HG03045 (cell line): Measurements from ENCODE around the gene HES2.
"Not testable (repeated sequence)": the region's sequence is repeated elsewhere in the genome, so short reads cannot be mapped to it uniquely, and the experiment has no call there.

ENCODE experiments used
- ATAC-seq: cut with Tn5 transposase; IDR thresholded peaks from one replicate; pipeline ENCODE4 v1.9.1; 2021; ENCODE audit warnings: mild to moderate bottlenecking, moderate library complexity; ENCODE audit not compliant: unreplicated experiment

The HES2 gene

GRCh38 chr1:6419804-6420453 is at the start of gene HES2:
TSS of gene HES2 (minus strand) at chr1:6419919. CDS start at chr1:6419820, 99 bp downstream.
- no peak for ATAC-seq

GRCh38 chr1:6468729-6469461 is 49.2 kb upstream of the HES2 start:
- no peak for ATAC-seq

GRCh38 chr1:6467744-6468688 is 48.3 kb upstream of the HES2 start:
- no peak for ATAC-seq

- ATAC-seq: no peak
Measured at GRCh38 chr1:6467224-6467623, 47.5 kb upstream of the HES2 start.

- ATAC-seq: no peak
Measured at GRCh38 chr1:6466751-6467150, 47.0 kb upstream of the HES2 start.

GRCh38 chr1:6466023-6466422 is 46.3 kb upstream of the HES2 start, which contains the start of gene TNFRSF25:
TSS of gene TNFRSF25 (minus strand) at chr1:6466173. CDS start at chr1:6466107, 66 bp downstream.
- no peak for ATAC-seq

GRCh38 chr1:6465461-6466005 is 45.8 kb upstream of the HES2 start:
- no peak for ATAC-seq

GRCh38 chr1:6464915-6465314 is 45.2 kb upstream of the HES2 start:
- ATAC-seq: no peak

GRCh38 chr1:6464514-6464836 is 44.8 kb upstream of the HES2 start:
- ATAC-seq: no peak

- ATAC-seq: no peak
Measured at GRCh38 chr1:6463120-6463412, 43.3 kb upstream of the HES2 start.

- ATAC-seq: no peak
Measured at GRCh38 chr1:6462412-6463119, 42.8 kb upstream of the HES2 start.

GRCh38 chr1:6461538-6462411 is 42.1 kb upstream of the HES2 start:
- no peak for ATAC-seq

GRCh38 chr1:6461051-6461530 is 41.4 kb upstream of the HES2 start:
- ATAC-seq: no peak

- ATAC-seq: no peak
Measured at GRCh38 chr1:6460301-6461050, 40.8 kb upstream of the HES2 start.

GRCh38 chr1:6459850-6460265 is 40.1 kb upstream of the HES2 start:
- no peak for ATAC-seq

GRCh38 chr1:6456800-6457466 is 37.2 kb upstream of the HES2 start:
- no peak for ATAC-seq

GRCh38 chr1:6455752-6456520 is 36.2 kb upstream of the HES2 start:
- ATAC-seq: not testable (repeated sequence)
